GM21515 (cell line): ENCODE measurements around the gene RARRES2.

ENCODE experiments used
- ATAC-seq: cut with Tn5 transposase; IDR thresholded peaks from one replicate; pipeline ENCODE4 v1.9.1; 2021; ENCODE audit not compliant: unreplicated experiment

The RARRES2 gene

DNA sequence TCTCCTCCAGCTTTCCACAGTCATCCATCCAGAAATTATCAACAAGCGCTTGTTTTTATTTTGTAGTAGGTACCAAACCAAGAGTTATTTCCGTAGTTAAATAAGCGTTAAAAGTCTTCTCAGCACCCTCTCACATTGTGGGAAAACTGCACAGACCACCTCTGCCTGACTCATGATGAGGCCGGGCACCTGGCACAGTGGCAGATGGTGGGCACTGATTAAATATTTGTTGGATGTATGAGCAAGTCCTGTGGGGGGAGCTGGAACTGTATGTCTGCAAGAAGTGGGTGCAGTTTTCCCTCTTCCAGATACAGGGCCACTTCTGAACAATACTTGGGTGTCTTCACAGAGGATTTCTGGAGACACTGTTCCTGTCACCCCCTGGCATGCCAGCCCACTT, 21.9 kb upstream of the RARRES2 start:
- ATAC-seq: no peak

DNA sequence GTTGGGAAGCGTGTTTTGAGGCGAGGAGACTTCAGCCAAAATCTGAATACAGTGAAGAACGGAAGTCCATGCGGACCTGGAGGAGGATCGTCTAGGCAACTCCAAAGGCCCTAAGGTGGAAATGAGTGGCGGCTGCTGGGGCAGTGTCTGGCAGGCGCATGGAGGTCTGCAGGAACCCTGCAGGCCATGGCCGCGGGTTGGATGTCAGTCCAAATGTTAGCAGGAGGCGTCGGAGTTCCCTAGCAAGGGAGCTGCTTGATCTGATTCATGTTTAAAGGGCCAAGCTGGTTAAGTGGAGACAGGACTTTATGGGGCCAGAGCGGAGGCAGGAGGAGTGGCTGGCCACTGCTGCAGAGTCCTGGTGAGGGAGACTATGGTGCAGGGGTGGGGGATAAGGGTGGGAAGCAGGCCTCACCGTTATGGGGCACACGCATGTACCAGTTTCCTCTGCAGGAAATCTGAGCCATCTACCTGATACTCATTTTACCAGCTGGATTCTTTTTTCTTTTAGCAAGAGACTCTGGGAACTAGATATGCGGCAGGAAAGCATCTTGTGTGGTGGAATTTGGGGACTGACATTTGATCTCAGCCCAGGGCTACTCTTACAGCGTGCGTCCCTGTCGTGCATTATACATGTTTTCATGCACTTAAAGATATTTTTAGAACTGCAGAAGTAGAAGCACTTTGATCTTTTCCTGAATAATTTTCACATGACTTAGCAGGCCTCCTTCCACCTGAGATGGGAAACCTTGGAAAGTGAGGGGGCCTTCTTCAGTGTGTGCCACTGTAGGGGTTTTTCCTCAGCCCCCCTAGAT, 20.6 kb upstream of the RARRES2 start:
- no peak for ATAC-seq

GRCh38 chr7:150361402-150361801, 20.0 kb upstream of the RARRES2 start:
- ATAC-seq: no peak

DNA sequence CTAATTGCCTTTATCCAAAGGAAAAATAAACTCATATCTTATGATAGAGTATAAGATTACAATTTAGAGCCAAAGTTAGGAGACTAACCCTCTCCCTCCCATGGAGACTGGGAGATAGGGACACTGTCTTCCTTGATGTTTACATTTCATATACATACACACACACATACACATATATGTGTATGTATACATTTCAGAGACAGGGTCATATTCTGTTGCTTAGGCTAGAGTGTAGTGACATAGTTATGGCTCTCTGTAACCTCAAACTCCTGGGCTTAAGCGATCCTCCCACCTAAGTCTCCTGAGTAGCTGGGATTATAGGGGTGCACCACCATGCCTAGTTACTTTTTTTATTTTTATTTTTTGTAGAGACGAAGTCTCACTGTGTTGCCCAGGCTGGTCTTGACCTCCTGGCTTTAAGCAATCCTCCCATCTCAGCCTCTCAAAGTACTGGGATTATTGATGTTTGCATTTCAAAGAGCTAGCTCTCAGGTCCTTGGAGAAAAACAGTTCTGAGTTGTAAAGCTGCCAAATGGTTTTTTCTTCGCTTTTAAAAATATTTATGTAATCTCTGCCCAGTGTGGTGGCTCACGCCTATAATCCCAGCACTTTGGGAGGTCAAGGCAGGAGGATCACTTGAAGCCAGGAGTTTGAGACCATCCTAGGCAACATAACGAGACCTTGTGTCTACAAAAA, 19.1 kb upstream of the RARRES2 start:
- no peak for ATAC-seq

DNA sequence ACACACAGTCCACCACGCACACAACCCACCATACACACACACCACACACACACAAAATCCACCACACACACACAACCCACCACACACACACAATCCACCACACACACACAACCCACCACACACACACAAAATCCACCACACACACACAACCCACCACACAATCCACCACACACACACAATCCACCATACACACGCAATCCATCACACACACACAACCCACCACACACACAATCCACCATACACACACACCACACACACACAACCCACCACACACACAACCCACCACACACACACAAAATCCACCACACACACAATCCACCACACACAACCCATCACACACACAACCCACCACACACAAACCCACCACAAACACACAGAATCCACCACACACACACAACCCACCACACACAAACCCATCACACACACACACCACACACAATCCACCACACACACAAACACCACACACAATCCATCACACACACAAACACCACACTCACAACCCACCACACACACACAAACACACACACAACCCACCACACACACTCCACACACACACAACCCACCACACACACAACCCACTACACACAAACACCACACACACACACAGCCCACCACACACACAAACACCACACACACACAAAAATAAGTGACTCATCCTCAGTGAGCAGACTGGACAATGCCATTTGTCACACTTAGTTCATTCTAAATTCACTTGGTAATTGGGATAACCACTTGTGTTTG, 18.4 kb upstream of the RARRES2 start:
- ATAC-seq: no peak

- no peak for ATAC-seq
These were observed 17.7 kb upstream of the RARRES2 start for GRCh38 chr7:150358988-150359621.

GRCh38 chr7:150358433-150358832, 17.0 kb upstream of the RARRES2 start:
- no peak for ATAC-seq

DNA sequence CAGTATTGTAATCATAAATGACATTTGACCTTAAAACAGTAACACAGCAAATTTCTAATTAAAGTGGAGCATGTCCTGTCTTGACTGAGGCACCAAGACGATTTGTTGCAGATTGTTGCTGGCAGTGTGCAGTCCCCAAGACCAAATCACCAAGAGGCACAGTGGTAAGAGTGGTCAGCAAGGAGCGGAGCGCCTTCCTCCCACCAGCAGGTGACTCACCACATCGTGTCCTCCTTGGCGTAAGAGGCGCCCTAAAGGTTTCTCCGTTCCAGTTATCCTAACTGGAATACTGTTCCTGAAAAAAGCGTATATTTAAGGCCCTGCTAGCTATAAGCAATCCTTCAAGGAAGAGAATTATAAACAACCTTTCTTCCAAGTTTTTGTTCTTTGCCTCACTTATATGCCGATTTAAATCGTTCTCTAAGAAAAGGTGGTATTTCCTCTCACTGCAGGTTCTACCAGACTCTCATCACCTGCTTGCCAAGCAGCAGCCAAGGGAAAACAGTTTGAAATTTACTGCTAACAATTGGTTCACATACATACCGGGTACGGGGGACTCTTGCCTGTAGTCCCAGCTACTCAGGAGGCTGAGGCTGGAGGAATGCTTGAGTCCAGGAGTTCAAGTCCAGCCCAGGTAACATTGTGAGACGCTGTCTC, 16.5 kb upstream of the RARRES2 start:
- ATAC-seq: no peak

DNA sequence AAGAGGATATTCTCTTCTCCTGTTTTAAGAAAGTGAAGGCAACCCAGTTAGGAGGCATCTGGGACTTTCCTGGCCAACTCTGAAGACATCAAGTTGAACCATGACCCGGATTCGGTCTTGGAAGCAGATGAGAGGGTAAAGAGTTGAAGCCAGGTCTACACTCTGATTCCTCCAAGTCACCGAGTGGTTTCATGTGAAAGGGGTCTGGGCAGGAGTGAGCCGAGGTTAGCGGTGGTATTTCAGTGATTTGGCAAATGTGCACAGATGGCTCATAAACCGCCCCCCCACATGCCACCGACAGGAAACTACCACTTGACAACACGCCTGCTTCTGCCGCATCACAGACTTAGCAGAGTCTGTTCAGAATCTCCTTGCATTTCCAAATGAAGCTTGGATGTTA, 15.8 kb upstream of the RARRES2 start:
- ATAC-seq: peak; percentile 64

DNA sequence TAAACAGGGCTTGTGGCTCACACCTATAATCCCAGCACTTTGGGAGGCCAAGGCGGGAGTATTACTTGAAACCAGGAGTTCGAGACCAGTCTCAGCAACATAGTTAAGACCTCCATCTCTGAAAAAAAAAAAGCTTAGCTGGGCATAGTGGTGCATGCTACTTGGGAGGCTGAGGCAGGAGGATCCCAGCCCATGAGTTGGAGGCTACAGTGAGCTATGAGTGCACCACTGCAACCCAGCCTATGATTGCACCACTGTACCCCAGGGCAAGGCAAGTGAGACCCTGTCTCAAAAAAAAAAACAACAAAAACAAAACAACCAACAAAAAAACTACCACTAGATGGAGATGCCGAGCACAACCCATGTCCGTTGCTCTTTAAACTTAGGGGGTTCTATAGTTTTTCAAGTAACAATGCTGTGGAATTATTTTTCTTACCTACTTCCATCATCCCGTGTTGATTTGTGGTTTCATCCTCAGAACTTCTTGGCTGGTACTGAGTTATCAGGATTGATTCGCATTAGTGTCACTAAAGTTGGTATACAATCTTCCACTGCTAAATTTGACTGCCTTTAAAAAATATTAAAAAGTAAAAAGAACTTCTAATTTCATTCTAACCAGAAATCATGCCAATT, 15.0 kb upstream of the RARRES2 start:
- ATAC-seq: no peak

- ATAC-seq: no peak
These were observed 14.2 kb upstream of the RARRES2 start for GRCh38 chr7:150355666-150356059.

- no peak for ATAC-seq
These were observed 10.3 kb upstream of the RARRES2 start for GRCh38 chr7:150351587-150352194.

- ATAC-seq: no peak
These were observed 5.5 kb upstream of the RARRES2 start for GRCh38 chr7:150346922-150347321.

- no peak for ATAC-seq
These were observed 3.6 kb upstream of the RARRES2 start for GRCh38 chr7:150345012-150345411.

GRCh38 chr7:150344299-150344698, 2.9 kb upstream of the RARRES2 start:
- ATAC-seq: no peak

DNA sequence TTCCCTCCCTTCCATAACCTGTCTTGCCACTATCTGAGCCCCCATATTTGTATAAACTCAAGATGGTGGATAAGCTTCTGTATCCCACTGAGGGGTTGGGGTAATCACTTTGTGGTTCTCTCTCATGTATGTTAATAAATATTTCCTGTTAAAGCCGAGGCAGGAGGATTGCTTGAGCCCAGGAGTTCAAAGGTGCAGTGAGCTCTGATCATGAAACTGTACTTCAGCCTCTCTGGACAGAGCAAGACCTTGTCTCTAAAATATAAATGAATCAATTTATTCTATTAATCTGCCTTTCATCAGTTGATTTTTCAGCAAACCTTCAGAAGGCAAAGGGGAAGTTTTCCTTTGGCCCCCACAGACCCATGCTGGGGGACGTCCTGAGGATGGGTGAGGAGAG, 1.8 kb upstream of the RARRES2 start:
- no peak for ATAC-seq

GRCh38 chr7:150342121-150342408, 636 bp upstream of the RARRES2 start:
- no peak for ATAC-seq

DNA sequence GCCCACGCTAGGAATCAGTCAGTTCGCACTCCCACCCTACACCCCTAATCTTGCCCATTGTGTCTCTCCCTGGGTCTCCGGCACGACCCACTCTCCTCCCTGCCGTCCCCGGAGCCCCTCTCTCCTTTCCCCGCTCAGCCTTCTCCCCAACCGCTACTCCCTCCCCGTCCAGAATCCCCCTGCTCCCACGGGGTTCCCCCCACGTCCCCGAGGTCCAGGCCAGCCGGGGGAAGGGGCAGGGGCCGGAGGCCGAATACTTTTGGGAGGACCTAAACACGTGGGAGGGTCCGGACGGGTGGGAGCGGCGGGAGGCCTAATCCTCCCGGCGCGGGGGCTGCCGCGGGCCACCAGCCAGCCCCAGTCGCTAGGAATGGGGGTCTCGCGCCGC, 560 bp downstream of the RARRES2 start:
- ATAC-seq: no peak

- no peak for ATAC-seq
These were observed 1.2 kb downstream of the RARRES2 start for GRCh38 chr7:150340024-150340749.

GRCh38 chr7:150339409-150339809, 2.0 kb downstream of the RARRES2 start:
- no peak for ATAC-seq
